ENCODE data around the gene FUT8. TPM values are rescaled to one million over a fixed set of nuclear protein-coding genes. Genes with fewer than 3 reads are reported as not detected.

FUT8 gene
- total RNA-seq, 1 donor from 2014 or later = 7.8 TPM

DNA sequence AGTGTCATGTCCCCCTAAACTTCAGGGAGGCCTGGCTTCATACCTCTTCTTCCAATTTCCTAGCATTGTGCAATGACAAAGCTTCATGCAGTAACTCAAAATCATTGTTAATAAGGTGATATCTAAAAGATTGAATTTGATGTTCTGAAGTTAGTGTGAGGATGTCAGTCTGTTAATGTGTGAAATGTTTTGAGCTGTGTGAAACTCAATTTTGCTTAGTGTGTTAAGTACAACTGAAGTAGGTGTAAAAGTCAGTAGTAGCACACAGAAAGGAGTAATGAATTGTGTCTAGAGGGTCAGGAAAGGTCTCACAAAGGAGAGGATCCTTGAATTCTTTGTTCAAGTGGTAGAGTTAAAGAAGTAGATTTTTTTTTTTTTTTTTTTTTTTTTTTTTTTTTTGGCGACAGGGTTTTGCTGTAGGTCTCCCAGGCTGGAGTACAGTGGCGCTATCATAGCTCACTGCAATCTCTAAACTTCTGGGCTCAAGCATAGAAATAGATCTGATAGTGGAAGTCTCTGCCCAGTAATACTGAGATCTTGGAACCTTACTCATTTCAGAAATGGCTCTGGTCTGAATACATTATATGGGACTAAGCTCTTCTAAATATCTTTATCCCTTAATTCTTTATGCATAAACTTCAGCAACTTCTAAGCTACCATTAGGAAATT is 63.9 kb downstream of the FUT8 start:
- intact Hi-C loops (cut with micrococcal nuclease) = no loop called here
- no peaks in the 10 kb centered on the region for H3K36me3 ChIP-seq
- H3K9me3 ChIP-seq (replicated peaks) = no peaks in the 10 kb centered on the region
- no peak overlapping the region for H3K4me3 ChIP-seq
- H3K27ac ChIP-seq (replicated peaks) = no peak overlapping the region
- H3K27me3 ChIP-seq (ENCODE audit: low read depth) = no peaks in the 10 kb centered on the region
- H3K4me1 ChIP-seq = no peaks in the 10 kb centered on the region
- TF ChIP-seq, protein P1, sequence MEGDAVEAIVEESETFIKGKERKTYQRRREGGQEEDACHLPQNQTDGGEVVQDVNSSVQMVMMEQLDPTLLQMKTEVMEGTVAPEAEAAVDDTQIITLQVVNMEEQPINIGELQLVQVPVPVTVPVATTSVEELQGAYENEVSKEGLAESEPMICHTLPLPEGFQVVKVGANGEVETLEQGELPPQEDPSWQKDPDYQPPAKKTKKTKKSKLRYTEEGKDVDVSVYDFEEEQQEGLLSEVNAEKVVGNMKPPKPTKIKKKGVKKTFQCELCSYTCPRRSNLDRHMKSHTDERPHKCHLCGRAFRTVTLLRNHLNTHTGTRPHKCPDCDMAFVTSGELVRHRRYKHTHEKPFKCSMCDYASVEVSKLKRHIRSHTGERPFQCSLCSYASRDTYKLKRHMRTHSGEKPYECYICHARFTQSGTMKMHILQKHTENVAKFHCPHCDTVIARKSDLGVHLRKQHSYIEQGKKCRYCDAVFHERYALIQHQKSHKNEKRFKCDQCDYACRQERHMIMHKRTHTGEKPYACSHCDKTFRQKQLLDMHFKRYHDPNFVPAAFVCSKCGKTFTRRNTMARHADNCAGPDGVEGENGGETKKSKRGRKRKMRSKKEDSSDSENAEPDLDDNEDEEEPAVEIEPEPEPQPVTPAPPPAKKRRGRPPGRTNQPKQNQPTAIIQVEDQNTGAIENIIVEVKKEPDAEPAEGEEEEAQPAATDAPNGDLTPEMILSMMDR (IDR thresholded peaks at IDR 0.05; ENCODE audit: borderline replicate concordance) = no peak
- no peak for DNase-seq

DNA sequence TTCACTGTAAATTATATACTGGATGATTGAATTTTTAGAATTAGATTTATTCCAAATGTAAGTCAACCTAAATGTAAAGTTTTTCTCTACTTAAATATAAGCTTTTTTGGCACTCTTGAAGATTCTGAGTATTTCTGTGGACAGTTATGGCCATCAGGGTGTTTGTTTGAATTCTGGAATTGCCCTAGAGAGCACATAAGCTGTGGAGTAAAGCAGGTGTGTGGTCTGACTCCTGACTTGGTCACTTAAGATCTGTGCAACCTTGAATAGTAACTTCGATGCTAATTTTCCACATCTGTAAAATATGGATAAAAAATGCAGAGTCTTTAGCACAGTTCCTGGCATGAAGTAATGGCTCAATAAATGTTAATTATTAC is 64.4 kb downstream of the FUT8 start:
- intact Hi-C loops (cut with micrococcal nuclease) = no loop called here
- TF ChIP-seq, protein P1 (IDR thresholded peaks at IDR 0.05; ENCODE audit: borderline replicate concordance) = no peak
- no peaks in the 10 kb centered on the region for H3K4me1 ChIP-seq
- H3K36me3 ChIP-seq = no peaks in the 10 kb centered on the region
- no peak overlapping the region for H3K4me3 ChIP-seq
- DNase-seq = no peak
- H3K9me3 ChIP-seq (replicated peaks) = no peaks in the 10 kb centered on the region
- no peaks in the 10 kb centered on the region for H3K27me3 ChIP-seq (ENCODE audit: low read depth)
- H3K27ac ChIP-seq (replicated peaks) = no peak overlapping the region

DNA sequence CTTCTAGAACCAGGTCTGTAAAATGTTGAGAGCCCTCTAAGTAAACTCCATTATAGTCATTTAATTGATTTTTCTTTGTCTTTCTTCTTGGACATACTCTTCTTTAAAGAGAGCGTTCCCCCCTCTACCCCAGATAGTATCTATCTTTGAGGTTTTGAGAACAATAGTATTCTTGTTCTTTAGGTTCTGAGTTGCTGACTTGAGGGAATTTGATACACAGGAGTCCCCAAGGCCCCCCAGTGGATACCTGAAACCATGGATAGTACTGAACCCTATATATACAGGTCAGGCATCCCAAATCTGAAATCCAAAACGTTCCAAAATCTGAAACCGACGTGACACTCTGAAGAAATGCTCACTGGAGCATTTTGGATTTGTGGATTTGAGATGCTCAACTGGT is 65.5 kb downstream of the FUT8 start:
- TF ChIP-seq, protein P1 (IDR thresholded peaks at IDR 0.05; ENCODE audit: borderline replicate concordance) = no peak
- Histone ChIP-seq H3K4me1 (peaks cover 8% of the 10 kb centered on the region), H3K4me3 (no peak overlapping the region), H3K9me3 (replicated peaks) (no peaks in the 10 kb centered on the region), H3K27ac (replicated peaks) (no peak overlapping the region), H3K36me3 (no peaks in the 10 kb centered on the region), H3K27me3 (ENCODE audit: low read depth) (no peaks in the 10 kb centered on the region)
- intact Hi-C loops (cut with micrococcal nuclease) = no loop called here
- DNase-seq = no peak

- no peak overlapping the region for H3K4me3 ChIP-seq
- no peaks in the 10 kb centered on the region for H3K9me3 ChIP-seq (replicated peaks)
- TF ChIP-seq, protein P1 (IDR thresholded peaks at IDR 0.05; ENCODE audit: borderline replicate concordance) = no peak
- no peaks in the 10 kb centered on the region for H3K36me3 ChIP-seq
- H3K4me1 ChIP-seq = peaks cover 12% of the 10 kb centered on the region
- no peak for DNase-seq
- no peak overlapping the region for H3K27ac ChIP-seq (replicated peaks)
- intact Hi-C loops (cut with micrococcal nuclease) = no loop called here
- H3K27me3 ChIP-seq (ENCODE audit: low read depth) = no peaks in the 10 kb centered on the region
These were observed 66.1 kb downstream of the FUT8 start for GRCh38 chr14:65478596-65478995.

DNA sequence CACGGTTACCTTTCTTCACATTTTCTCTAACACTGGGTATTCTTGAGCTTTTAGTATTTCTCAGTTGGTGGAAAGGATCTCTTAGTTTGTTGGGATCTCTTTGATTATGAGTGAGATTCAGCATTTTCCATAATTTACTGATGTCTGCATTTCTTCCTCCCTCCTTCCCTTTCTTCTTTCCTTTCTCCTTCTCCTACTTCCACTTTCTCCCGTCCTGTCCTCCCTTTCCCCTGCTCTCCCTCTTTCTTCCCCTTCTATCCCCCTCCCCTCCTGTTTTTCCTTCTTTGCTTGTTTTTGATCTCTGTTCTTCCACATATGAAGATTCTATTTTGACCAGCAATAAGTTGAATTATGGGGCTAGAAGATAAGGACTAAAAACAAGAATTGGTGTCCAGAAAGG is 66.9 kb downstream of the FUT8 start:
- intact Hi-C loops (cut with micrococcal nuclease) = no loop called here
- no peak overlapping the region for H3K27ac ChIP-seq (replicated peaks)
- DNase-seq = no peak
- no peak overlapping the region for H3K4me3 ChIP-seq
- TF ChIP-seq, protein P1 (IDR thresholded peaks at IDR 0.05; ENCODE audit: borderline replicate concordance) = no peak
- H3K36me3 ChIP-seq = no peaks in the 10 kb centered on the region
- H3K27me3 ChIP-seq (ENCODE audit: low read depth) = no peaks in the 10 kb centered on the region
- no peaks in the 10 kb centered on the region for H3K9me3 ChIP-seq (replicated peaks)
- H3K4me1 ChIP-seq = peaks cover 12% of the 10 kb centered on the region
